Measurements from ENCODE around the gene FAM50A. TPM values are rescaled to one million over a fixed set of nuclear protein-coding genes. Genes with fewer than 3 reads are reported as not detected.
A peak's percentile ranks its signal among the peaks of the same experiment; 100 is the strongest.

The FAM50A gene
- total RNA-seq, 4 donors from 2014 or later: 15.9 to 27.3 (median 19.6) TPM

GRCh38 chrX:154483325-154483724 lies 39.4 kb downstream of the FAM50A start:
- H3K36me3 ChIP-seq: peaks cover 0 to 21% (median 0%) of the 10 kb centered on the region in 3 donors
- intact Hi-C loops (cut with DNase I): no loop called here
- 72 to 78% methylated on average over 4 to 5 of the region's 7 CpGs for WGBS, 2 donors
- no peak overlapping the region for H3K27ac ChIP-seq
- TF ChIP-seq POLR2A (IDR thresholded peaks at IDR 0.05): no peak
- TF ChIP-seq CTCF (IDR thresholded peaks at IDR 0.05): no peak
- DNase-seq: no peak
- no peak overlapping the region for H3K4me3 ChIP-seq
- H3K27me3 ChIP-seq: no peaks in the 10 kb centered on the region
- H3K4me1 ChIP-seq: peaks cover 4 to 51% (median 11%) of the 10 kb centered on the region in 3 donors
- no peaks in the 10 kb centered on the region for H3K9me3 ChIP-seq

- no peak for TF ChIP-seq CTCF (IDR thresholded peaks at IDR 0.05)
- peak in 1 of 4 donors; percentile 5 for TF ChIP-seq POLR2A (IDR thresholded peaks at IDR 0.05)
- Histone ChIP-seq H3K9me3 (no peaks in the 10 kb centered on the region), H3K27me3 (no peaks in the 10 kb centered on the region), H3K4me3 (no peak overlapping the region), H3K36me3 (peaks cover 0 to 27% (median 0%) of the 10 kb centered on the region in 3 donors), H3K4me1 (peaks cover 11 to 54% (median 13%) of the 10 kb centered on the region in 3 donors), H3K27ac (peak overlapping the region; percentile 84 to 92 (median 92))
- intact Hi-C loops (cut with DNase I): no loop called here
- no peak for DNase-seq
- WGBS, 2 donors: 67 to 77% methylated on average over 3 to 5 of the region's 16 CpGs
Measured at GRCh38 chrX:154484255-154485149, 40.6 kb downstream of the FAM50A start.

- Histone ChIP-seq H3K27ac (peak overlapping the region; percentile 84 to 92 (median 92)), H3K27me3 (no peaks in the 10 kb centered on the region), H3K4me3 (peak overlapping the region; percentile 59 to 85 (median 72)), H3K4me1 (peaks cover 11 to 54% (median 14%) of the 10 kb centered on the region in 3 donors), H3K9me3 (no peaks in the 10 kb centered on the region), H3K36me3 (peaks cover 0 to 27% (median 0%) of the 10 kb centered on the region in 3 donors)
- DNase-seq: no peak
- WGBS, 2 donors: 78% methylated on average over 15 of the region's 35 CpGs; no CpG with 5 or more reads in 1 of the 2 donors
- TF ChIP-seq CTCF (IDR thresholded peaks at IDR 0.05) (no peak), POLR2A (IDR thresholded peaks at IDR 0.05) (no peak)
- intact Hi-C loops (cut with DNase I): no loop called here
Measured at GRCh38 chrX:154485150-154486051, 41.5 kb downstream of the FAM50A start.

- H3K4me1 ChIP-seq: peaks cover 11 to 56% (median 14%) of the 10 kb centered on the region in 3 donors
- no peak for DNase-seq
- intact Hi-C loops (cut with DNase I): no loop called here
Measured at GRCh38 chrX:154486052-154486395, 42.1 kb downstream of the FAM50A start.

More at GRCh38 chrX:154486052-154486395, 42.1 kb downstream of the FAM50A start:
- H3K4me3 ChIP-seq: peak overlapping the region; percentile 59 to 85 (median 72)
- no CpG with 5 or more reads among the region's 35 CpGs for WGBS, 2 donors
- H3K27me3 ChIP-seq: no peaks in the 10 kb centered on the region
- TF ChIP-seq CTCF (IDR thresholded peaks at IDR 0.05): no peak
- no peak for TF ChIP-seq POLR2A (IDR thresholded peaks at IDR 0.05)
- H3K36me3 ChIP-seq: peaks cover 0 to 27% (median 0%) of the 10 kb centered on the region in 3 donors
- no peaks in the 10 kb centered on the region for H3K9me3 ChIP-seq
- H3K27ac ChIP-seq: peak overlapping the region; percentile 84 to 92 (median 92)

All from esophagus squamous epithelium (tissue), 5 donors.